HT-29 (cell line): ENCODE data around the gene RALGDS. TPM values are rescaled to one million over a fixed set of nuclear protein-coding genes. Genes with fewer than 3 reads are reported as not detected.

Experiments used
- DNase-seq: peaks from one replicate; pipeline ENCODE4 v3.0.0-alpha.2; 2015; ENCODE audit warnings: low spot score
- total RNA-seq: library from RNA; depleted of rRNA; stranded (reverse); fragments of >200 nt; shearing (Covaris generic); gene quantifications from 2 replicates; pipeline ENCODE4 v1.2.3, GENCODE V29; 2014

The RALGDS gene
- total RNA-seq, 1 experiment from 2014 or later: 95.0 TPM

- DNase-seq: peak; percentile 49
Observed at GRCh38 chr9:133120501-133121197, 391 bp downstream of the RALGDS start.

- no peak for DNase-seq
Observed at GRCh38 chr9:133119846-133120500, 1.1 kb downstream of the RALGDS start.

GRCh38 chr9:133119103-133119845 is 1.8 kb downstream of the RALGDS start:
- no peak for DNase-seq

GRCh38 chr9:133118568-133118967 is 2.5 kb downstream of the RALGDS start:
- DNase-seq: no peak

DNA sequence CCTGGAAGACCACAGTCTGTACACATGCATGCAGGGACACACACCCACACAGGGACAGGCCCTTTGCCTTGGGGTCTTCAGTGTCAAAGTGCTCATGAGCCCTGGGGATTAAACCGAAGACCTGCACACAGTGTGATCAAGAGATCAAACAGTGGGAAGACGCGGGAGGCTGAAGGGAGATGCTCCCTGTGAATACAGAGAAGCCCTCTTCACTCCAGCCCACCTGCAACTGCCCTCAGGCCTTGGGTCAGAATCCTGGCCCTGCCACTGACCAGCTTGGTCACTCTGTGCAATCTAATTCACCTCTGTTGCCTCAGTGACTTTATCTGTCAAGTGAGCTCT is 2.9 kb downstream of the RALGDS start:
- DNase-seq: no peak

GRCh38 chr9:133117271-133118178 is 3.5 kb downstream of the RALGDS start:
- no peak for DNase-seq

- DNase-seq: no peak
Observed at GRCh38 chr9:133116346-133117231, 4.5 kb downstream of the RALGDS start.

GRCh38 chr9:133115604-133116345 is 5.3 kb downstream of the RALGDS start:
- no peak for DNase-seq

- DNase-seq: no peak
Observed at GRCh38 chr9:133114886-133115603, 6.0 kb downstream of the RALGDS start.

DNA sequence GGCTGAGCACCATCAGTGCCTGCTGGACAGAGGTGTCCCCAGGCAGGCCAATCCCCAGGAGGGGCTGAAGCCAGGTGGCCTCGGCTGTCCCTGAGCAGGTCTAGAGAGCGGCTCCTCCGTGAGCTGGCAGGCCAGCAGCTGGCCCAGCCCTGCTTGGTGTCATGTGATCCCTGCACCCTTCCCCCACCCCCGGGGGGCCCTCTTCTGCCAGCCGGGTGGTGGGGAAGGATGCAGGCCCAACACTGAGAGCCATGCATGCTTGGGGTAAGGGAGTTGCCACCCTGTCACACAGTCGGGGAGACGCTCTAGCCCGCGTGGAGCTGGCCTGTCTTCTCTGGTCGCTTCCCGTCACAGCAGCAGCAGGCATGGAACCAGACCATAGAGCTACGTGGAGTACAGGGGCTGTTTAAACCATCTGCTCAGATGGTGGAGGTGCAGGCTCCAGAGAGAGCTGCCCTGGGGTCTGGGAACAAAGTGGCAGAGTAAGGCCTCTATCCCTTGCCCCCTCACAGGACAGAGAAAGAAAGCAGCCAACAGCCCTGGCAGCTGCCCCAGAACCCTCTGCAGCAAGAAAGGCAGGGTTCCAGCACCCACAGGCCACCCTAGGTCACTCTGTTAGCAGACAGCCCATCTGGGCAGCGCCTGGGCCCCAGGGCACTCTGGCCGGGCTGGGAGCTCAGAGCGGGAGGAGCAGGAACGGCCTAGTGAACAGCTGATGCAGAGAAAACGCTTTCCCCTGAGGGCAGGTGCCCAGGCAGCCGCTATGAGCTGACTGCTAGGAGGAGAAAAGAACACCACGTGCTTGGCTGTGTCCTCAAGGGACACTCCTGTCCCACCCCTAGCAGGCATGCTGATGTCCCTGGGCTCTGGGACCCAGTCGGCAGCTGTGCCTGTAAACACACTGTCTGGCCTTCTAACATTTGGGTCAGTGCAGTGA is 6.8 kb downstream of the RALGDS start:
- peak; percentile 82 for DNase-seq

- DNase-seq: no peak
Observed at GRCh38 chr9:133113163-133113948, 7.7 kb downstream of the RALGDS start.

DNA sequence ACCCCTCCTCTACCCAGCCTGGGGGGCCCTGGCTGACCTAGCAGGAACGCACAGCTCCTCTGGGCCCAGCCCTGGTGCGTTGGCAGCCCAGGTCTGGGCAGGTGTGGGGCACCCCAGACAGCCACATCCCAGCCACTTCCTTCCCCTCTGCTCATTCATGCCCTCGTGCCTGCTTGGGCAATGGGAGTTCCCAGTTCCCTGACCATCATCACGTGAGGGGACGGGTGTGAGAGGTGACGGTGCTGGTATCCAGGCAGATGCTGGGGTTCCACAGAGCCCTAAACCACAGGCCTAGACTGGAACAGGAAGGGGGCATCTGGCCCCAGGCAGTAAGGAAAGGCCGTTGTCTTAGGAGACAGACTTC is 8.4 kb downstream of the RALGDS start:
- no peak for DNase-seq

DNA sequence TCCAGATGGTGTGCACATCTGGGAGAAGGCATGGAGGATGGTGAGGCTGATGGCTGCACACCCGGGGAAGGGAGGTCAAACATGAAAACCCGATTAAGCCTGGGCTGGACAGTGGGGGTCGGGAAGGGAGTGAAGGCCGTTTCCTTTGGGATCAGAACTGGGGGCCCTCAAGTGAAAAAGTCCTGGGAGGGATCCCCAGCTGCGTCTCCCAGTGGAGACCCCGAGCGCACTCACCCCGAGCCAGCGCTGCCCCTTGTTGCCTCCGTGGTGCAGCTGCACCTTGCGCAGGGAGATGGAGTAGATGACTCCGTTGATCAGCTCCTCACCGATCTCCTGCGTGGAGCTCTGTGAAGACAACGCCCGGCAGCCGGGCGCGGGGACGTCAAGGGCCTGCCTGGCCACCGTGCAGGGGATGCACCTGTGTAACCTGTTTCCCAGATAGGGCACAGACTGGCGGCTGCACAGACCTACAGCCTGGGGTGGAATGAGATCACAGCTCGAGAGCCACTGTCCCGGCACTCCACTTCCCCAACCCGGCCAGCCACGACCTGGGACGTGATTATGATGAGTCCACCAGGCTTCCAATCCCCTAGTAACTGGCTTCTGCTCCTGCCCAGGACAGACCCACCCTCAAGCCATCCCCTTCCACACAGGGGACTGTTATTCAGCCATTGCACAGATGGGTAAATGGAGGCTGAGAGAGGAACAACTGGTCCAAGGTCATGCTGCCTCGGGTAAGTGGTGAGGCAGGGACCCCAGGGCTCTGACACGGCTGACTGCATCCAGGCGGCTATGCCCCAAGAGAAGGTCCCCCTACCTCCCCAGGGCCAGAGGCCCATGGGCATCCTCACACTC is 9.0 kb downstream of the RALGDS start:
- no peak for DNase-seq

GRCh38 chr9:133109931-133110650 is 10.9 kb downstream of the RALGDS start:
- no peak for DNase-seq

GRCh38 chr9:133108794-133109641 is 12.0 kb downstream of the RALGDS start:
- DNase-seq: no peak
